ENCODE results near the gene PTPN7. TPM values are rescaled to one million over a fixed set of nuclear protein-coding genes. Genes with fewer than 3 reads are reported as not detected.

PTPN7 gene
- total RNA-seq, 1 experiment from 2014 or later: 2.2 TPM

DNA sequence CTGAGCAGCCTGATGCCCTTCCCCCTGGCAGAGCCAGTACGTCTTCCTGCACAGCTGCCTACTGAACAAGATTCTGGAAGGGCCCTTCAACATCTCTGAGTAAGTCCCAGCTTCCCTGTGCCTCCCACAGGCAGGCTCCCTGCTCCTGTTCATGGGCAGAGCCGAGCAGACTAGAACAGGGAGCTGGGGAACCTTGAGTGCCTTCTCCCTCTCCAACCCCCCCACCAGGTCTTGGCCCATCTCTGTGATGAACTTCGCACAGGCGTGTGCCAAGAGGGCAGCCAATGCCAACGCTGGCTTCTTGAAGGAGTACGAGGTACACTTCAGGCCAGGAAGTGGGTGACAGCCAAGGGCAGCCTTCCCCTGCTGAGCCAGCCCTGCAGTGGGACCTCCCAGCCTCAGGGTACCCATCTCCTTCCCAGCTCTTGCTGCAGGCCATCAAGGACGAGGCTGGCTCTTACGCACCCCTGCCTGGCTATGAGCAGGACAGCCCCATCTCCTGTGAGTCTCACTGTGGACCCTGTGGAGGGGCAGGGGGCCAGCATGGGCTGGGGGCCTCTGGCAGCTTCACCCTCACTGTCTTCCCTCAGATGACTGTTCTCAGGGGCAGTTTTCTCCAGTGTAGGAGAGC lies 26.8 kb upstream of the PTPN7 start:
- BruUV-seq (replicated peaks): no TSS peak
- no peak for TF ChIP-seq EZH2 (IDR thresholded peaks at IDR 0.05; ENCODE audit: borderline replicate concordance, low read depth, low read length, poor library complexity, severe bottlenecking)
- TF ChIP-seq, protein P1, sequence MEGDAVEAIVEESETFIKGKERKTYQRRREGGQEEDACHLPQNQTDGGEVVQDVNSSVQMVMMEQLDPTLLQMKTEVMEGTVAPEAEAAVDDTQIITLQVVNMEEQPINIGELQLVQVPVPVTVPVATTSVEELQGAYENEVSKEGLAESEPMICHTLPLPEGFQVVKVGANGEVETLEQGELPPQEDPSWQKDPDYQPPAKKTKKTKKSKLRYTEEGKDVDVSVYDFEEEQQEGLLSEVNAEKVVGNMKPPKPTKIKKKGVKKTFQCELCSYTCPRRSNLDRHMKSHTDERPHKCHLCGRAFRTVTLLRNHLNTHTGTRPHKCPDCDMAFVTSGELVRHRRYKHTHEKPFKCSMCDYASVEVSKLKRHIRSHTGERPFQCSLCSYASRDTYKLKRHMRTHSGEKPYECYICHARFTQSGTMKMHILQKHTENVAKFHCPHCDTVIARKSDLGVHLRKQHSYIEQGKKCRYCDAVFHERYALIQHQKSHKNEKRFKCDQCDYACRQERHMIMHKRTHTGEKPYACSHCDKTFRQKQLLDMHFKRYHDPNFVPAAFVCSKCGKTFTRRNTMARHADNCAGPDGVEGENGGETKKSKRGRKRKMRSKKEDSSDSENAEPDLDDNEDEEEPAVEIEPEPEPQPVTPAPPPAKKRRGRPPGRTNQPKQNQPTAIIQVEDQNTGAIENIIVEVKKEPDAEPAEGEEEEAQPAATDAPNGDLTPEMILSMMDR (conservative IDR thresholded peaks at IDR 0.05; ENCODE audit: low read depth, low read length): no peak
- intact Hi-C loops (cut with micrococcal nuclease; ENCODE audit: unreplicated experiment): no loop called here
- CTCF ChIA-PET: interaction anchor here (1.1 kb wide), 1 partner anchor 130 kb away, joined by 3 read pairs; no protein-coding TSS in a partner anchor
- Histone ChIP-seq H3K27me3 (replicated peaks; ENCODE audit: insufficient read depth, low read depth, low read length, poor library complexity) (no peaks in the 10 kb centered on the region), H3K4me1 (ENCODE audit: insufficient read depth, low read length, poor library complexity, severe bottlenecking) (no peaks in the 10 kb centered on the region), H3K9me3 (ENCODE audit: low read depth, low read length, poor library complexity, severe bottlenecking) (no peaks in the 10 kb centered on the region), H3K27ac (ENCODE audit: low read depth, low read length, poor library complexity, severe bottlenecking) (no peak overlapping the region), H3K4me3 (ENCODE audit: low read depth, low read length, poor library complexity, severe bottlenecking) (no peak overlapping the region), H3K36me3 (ENCODE audit: insufficient read depth, low read length, poor library complexity, severe bottlenecking) (no peaks in the 10 kb centered on the region)
- POLR2A ChIA-PET (ENCODE audit: low non-redundant PET): no interaction called here
- DNase-seq (ENCODE audit: low spot score): no peak

DNA sequence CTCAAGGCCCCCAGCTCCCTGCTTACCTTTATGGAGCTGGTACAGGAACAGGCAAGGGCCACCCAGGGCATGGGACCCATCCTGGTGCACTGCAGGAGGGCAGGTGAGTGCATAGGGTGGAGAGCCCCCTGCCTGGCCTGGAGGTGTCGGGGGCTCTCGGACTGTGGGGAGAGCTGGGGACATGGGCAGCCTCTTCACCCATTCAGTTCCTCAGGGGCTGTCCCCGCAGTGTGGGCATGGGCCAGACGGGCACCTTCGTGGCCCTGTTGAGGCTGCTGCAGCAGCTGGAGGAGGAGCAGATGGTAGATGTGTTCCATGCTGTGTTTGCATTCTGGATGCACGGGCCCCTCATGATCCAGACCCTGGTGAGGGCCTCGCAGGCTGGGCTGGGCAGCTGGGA lies 25.9 kb upstream of the PTPN7 start:
- H3K4me1 ChIP-seq (ENCODE audit: insufficient read depth, low read length, poor library complexity, severe bottlenecking): no peaks in the 10 kb centered on the region
- H3K4me3 ChIP-seq (ENCODE audit: low read depth, low read length, poor library complexity, severe bottlenecking): no peak overlapping the region
- H3K27me3 ChIP-seq (replicated peaks; ENCODE audit: insufficient read depth, low read depth, low read length, poor library complexity): no peaks in the 10 kb centered on the region
- intact Hi-C loops (cut with micrococcal nuclease; ENCODE audit: unreplicated experiment): no loop called here
- no peak for DNase-seq (ENCODE audit: low spot score)
- TF ChIP-seq EZH2 (IDR thresholded peaks at IDR 0.05; ENCODE audit: borderline replicate concordance, low read depth, low read length, poor library complexity, severe bottlenecking): no peak
- TF ChIP-seq, protein P1 (conservative IDR thresholded peaks at IDR 0.05; ENCODE audit: low read depth, low read length): no peak
- no peak overlapping the region for H3K27ac ChIP-seq (ENCODE audit: low read depth, low read length, poor library complexity, severe bottlenecking)
- ChIA-PET CTCF (interaction anchor here (1.1 kb wide), 1 partner anchor 130 kb away, joined by 3 read pairs; no protein-coding TSS in a partner anchor), POLR2A (ENCODE audit: low non-redundant PET) (no interaction called here)
- H3K9me3 ChIP-seq (ENCODE audit: low read depth, low read length, poor library complexity, severe bottlenecking): no peaks in the 10 kb centered on the region
- no TSS peak for BruUV-seq (replicated peaks)
- no peaks in the 10 kb centered on the region for H3K36me3 ChIP-seq (ENCODE audit: insufficient read depth, low read length, poor library complexity, severe bottlenecking)

DNA sequence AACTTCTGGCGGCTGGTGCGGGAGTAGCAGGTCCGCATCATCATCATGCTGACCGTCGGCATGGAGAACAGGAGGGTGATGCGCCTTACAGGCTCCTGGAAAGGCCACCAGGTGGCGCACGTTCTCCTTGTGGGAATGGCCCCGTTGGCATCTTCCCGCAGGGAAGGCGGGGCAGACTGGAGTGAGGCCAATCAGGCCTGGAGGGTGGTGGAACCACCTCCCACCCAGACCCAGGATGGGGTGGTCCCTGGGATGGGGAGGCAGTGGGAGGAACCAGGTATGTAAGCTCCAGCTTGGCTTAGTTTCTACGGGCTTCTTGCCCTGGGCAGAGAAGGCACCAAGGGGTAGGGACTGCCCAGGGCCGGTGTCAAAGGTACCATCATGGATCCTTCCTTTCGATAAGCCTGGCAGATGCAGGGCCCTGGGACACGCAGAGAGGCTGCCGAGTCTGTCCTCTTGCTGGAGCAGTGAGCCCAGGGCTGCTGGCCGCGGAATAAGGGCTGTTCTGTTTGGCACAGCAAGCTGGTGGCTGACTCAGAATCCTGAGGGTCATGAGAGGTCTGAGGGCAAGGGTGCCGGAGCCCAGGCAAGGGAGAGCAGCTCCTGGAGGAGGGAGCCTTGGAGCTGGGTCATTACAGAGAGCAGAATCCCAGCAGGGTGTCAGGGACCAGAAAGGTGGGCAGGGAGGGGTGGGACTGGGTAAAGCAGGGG lies 24.5 kb upstream of the PTPN7 start:
- POLR2A ChIA-PET (ENCODE audit: low non-redundant PET): interaction anchor here (0.7 kb wide), 1 partner anchor 131 kb away, joined by 5 read pairs; no protein-coding TSS in a partner anchor

More for the DNA sequence above, 24.5 kb upstream of the PTPN7 start:
- TF ChIP-seq EZH2 (IDR thresholded peaks at IDR 0.05; ENCODE audit: borderline replicate concordance, low read depth, low read length, poor library complexity, severe bottlenecking): no peak
- TF ChIP-seq, protein P1 (conservative IDR thresholded peaks at IDR 0.05; ENCODE audit: low read depth, low read length): peak; percentile 92
- BruUV-seq (replicated peaks): no TSS peak
- DNase-seq (ENCODE audit: low spot score): peak; percentile 92
- H3K4me1 ChIP-seq (ENCODE audit: insufficient read depth, low read length, poor library complexity, severe bottlenecking): no peaks in the 10 kb centered on the region
- H3K27ac ChIP-seq (ENCODE audit: low read depth, low read length, poor library complexity, severe bottlenecking): no peak overlapping the region
- peaks cover 2% of the 10 kb centered on the region for H3K27me3 ChIP-seq (replicated peaks; ENCODE audit: insufficient read depth, low read depth, low read length, poor library complexity)
- H3K36me3 ChIP-seq (ENCODE audit: insufficient read depth, low read length, poor library complexity, severe bottlenecking): no peaks in the 10 kb centered on the region
- CTCF ChIA-PET: no interaction called here
- no peak overlapping the region for H3K4me3 ChIP-seq (ENCODE audit: low read depth, low read length, poor library complexity, severe bottlenecking)
- intact Hi-C loops (cut with micrococcal nuclease; ENCODE audit: unreplicated experiment): loop anchor here (2.0 kb wide), 2 partner anchors 130 to 534 kb away; no protein-coding TSS in a partner anchor
- no peaks in the 10 kb centered on the region for H3K9me3 ChIP-seq (ENCODE audit: low read depth, low read length, poor library complexity, severe bottlenecking)
